CD4-positive, alpha-beta T cell treated with Interleukin-4 for 4 hours (primary cell): ENCODE measurements around the gene HS6ST3.

Experiments used
- DNase-seq: peaks from one replicate; pipeline ENCODE4 v3.0.0-alpha.2; 2020

HS6ST3 gene

GRCh38 chr13:96342852-96343465, 253.1 kb downstream of the HS6ST3 start:
- DNase-seq: no peak

GRCh38 chr13:96346921-96347320, 257.0 kb downstream of the HS6ST3 start:
- no peak for DNase-seq

- DNase-seq: no peak
These were observed 283.7 kb downstream of the HS6ST3 start for GRCh38 chr13:96373597-96373996.

GRCh38 chr13:96377835-96378234, 287.9 kb downstream of the HS6ST3 start:
- DNase-seq: no peak

- DNase-seq: no peak
These were observed 290.1 kb downstream of the HS6ST3 start for GRCh38 chr13:96379967-96380366.

- no peak for DNase-seq
These were observed 291.8 kb downstream of the HS6ST3 start for GRCh38 chr13:96381681-96382080.

GRCh38 chr13:96388598-96388997, 298.7 kb downstream of the HS6ST3 start:
- no peak for DNase-seq

- no peak for DNase-seq
These were observed 301.7 kb downstream of the HS6ST3 start for GRCh38 chr13:96391606-96392005.

- no peak for DNase-seq
These were observed 307.9 kb downstream of the HS6ST3 start for GRCh38 chr13:96397807-96398206.

- DNase-seq: no peak
These were observed 308.6 kb downstream of the HS6ST3 start for GRCh38 chr13:96398486-96398885.

- no peak for DNase-seq
These were observed 313.3 kb downstream of the HS6ST3 start for GRCh38 chr13:96403241-96403640.

GRCh38 chr13:96403651-96404050, 313.7 kb downstream of the HS6ST3 start:
- DNase-seq: no peak

GRCh38 chr13:96415831-96416385, 326.0 kb downstream of the HS6ST3 start:
- no peak for DNase-seq

GRCh38 chr13:96417939-96418685, 328.2 kb downstream of the HS6ST3 start:
- DNase-seq: no peak

- no peak for DNase-seq
These were observed 331.4 kb downstream of the HS6ST3 start for GRCh38 chr13:96421314-96421713.

GRCh38 chr13:96422002-96422401, 332.1 kb downstream of the HS6ST3 start:
- DNase-seq: no peak

GRCh38 chr13:96426167-96426566, 336.3 kb downstream of the HS6ST3 start:
- DNase-seq: no peak

GRCh38 chr13:96428911-96429310, 339.0 kb downstream of the HS6ST3 start:
- DNase-seq: no peak

GRCh38 chr13:96431044-96431581, 341.2 kb downstream of the HS6ST3 start:
- DNase-seq: no peak

- no peak for DNase-seq
These were observed 354.8 kb downstream of the HS6ST3 start for GRCh38 chr13:96444676-96445075.

GRCh38 chr13:96449920-96450319, 360.0 kb downstream of the HS6ST3 start:
- DNase-seq: no peak

- no peak for DNase-seq
These were observed 360.6 kb downstream of the HS6ST3 start for GRCh38 chr13:96450326-96451020.

- no peak for DNase-seq
These were observed 364.6 kb downstream of the HS6ST3 start for GRCh38 chr13:96454466-96454865.
